Kidney tubule cell (primary cell): ENCODE results near the gene SIRT4.
A peak's percentile ranks its signal among the peaks of the same experiment; 100 is the strongest.
"Not testable (repeated sequence)": the region's sequence is repeated elsewhere in the genome, so short reads cannot be mapped to it uniquely, and the experiment has no call there.

Source experiments
- DNase-seq: peaks from one replicate; pipeline ENCODE4 v3.0.0-alpha.2; 2018; ENCODE audit warnings: low spot score

The SIRT4 gene

DNA sequence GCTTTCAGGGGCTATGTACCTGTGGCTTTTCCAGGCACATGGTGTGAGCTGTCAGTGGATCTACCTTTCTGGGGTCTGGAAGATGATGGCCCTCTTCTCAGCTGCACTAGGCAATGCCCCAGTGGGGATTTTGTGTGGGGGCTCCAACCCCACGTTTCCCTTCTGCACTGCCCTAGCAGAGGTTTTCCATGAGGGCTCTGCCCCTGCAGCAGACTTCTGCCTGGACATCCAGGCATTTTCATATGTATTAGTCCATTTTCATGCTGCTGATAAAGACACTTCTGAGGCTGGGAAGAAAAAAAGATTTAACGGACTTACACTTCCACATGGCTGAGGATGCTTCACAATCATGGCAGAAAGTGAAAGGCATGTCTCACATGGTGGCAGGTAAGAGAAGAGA, 34.3 kb downstream of the SIRT4 start:
- not testable (repeated sequence) for DNase-seq

DNA sequence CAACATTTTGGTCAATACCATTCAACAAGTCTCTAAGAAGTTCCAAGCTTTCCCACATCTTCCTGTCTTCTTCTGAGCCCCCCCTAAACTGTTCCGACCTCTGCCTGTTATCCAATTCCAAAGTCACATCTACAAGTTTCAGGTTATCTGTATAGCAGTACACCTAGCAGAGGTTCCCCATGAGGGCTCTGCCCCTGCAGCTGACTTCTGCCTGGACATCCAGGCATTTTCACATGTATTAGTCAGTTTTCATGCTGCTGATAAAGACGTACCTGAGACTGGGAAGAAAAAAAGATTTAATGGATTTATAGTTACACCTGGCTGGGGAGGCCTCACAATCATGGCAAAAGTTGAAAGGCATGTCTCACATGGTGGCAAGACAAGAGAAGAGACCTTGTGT, 35.6 kb downstream of the SIRT4 start:
- no peak for DNase-seq

DNA sequence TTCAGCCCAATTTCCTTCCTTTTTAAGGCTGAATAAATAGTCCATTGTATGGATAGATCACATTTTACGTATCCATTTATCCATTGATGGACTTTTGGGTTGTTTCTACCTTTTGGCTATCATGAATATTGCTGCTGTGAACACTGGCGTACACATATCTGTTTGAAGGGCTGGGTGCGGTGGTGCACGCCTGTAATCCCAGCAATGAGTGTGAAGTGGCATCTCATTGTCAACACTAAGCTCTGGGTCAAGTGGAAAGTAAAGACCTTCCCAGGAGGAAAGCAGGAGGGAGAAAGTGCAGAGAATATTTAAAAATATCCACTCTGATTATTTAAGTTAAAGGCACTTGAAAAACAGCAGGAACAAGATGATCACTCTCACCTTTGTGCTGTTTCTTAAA, 37.1 kb downstream of the SIRT4 start:
- DNase-seq: no peak

DNA sequence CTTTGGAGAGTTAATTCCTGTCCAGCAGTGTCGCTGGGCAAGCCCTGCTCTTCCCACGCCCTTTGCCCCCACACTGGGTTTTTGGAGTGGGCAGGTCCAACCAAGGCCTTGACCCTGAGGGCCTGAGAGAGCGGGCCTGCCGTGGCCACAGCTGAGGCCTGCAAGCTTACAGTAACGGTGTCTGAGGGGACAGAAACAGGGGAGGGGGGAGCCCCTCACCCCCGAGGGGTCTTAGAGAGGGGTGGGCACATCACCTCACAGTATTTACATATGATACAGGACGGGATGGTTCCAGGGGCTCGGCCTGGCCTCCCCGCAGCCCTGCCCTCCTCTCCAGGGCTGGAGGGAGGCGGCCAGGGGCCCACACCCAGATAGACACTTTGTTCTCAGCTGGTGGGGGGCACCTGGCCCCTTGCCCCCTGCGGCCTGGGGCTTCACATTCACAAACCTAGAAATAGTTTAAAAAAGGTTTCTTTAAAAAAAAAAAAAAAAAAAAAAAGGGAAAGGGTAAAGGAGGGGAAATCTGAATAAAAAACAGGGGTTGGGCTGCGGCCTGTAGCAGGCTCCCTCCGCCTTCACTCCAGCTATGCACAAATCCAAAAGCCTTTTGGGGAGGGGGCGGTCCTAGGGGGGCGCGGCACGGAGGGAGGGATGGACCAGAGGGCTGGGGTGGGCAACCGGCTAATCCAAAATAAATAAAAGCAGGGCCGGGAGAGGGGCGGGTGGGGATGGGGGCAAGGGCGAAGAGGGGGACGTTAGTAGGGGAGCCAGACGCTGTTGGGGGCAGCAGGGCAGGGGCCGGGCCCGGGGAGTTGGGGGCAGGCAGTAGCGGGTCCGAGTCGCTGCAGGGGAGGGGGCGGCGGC, 40.3 kb downstream of the SIRT4 start:
- DNase-seq: no peak

DNA sequence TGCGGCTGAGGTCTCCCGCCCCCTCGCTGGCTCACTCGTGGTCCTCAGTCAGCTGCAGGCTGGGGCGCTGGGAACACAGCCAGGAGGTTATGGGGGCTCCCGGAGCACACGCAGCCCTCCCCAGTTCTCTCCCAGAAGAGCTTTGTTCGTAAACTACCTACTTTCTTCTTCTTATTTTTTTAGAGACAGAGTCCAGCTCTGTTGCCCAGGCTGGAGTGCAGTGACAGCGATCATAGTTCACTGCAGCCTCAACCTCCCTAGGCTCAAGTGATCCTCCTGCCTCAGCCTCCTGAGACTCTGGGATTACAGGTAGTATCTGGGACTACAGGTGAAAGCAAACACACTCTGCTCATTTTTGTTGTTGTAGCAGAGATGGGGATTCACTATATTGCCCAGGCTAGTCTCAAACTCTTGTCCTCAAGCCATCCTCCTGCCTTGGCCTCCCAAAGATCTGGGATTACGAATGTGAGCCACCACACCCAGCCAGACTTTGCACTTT, 41.0 kb downstream of the SIRT4 start:
- DNase-seq: no peak

DNA sequence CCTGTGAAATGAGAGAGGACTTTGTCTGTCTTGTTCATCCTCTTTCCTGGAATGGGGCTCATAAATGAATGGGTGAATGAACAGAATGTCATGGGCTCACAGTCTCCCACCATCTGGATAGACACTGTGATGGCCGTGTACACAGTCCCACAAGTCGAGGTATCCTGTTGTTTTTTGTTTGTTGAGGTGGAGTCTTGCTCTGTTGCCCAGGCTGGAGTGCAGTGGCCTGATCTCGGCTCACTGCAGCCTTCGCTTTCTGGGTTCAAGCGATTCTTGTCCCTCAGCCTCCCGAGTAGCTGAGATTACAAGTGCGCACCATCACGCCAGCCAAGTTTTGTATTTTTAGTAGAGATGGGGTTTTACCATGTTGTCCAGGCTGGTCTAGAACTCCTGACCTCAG, 41.6 kb downstream of the SIRT4 start:
- no peak for DNase-seq

DNA sequence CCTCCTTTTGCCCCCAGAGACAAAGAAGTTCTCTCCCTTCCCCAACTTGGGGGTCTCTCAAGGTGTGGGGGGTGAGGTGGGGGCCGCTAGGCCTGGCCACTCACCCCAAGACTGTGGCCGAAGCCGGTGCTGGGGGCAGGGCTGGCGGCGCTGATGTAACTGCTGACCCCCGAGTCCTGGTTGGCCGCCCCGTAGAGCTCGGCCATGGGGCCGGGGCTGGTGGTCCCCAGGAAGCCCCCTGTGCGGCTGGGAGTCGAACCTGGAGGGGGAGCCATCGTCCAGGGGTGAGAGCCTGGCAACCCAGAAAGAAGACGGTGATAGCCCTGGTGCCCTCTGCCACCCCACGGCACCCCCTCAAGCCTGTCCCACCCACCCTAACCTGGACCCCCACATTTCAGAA, 43.9 kb downstream of the SIRT4 start:
- no peak for DNase-seq

DNA sequence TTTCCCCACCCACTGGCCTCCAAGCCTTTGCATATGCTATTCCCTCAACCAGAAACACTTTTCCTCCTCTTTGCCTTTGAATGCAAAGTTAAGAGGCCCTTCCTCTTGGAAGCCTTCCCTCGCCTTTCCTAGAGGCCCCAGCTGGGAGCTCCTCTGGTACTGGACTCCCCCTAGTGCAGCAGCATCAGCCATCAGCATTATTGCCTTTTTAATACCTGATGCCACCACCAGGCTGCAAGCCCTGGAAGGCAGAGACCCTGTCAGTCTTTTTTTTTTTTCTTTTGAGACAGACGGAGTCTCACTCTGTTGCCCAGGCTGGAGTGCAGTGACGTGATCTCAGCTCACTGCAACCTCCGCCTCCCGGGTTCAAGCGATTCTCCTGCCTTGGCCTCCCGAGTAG, 44.6 kb downstream of the SIRT4 start:
- no peak for DNase-seq

DNA sequence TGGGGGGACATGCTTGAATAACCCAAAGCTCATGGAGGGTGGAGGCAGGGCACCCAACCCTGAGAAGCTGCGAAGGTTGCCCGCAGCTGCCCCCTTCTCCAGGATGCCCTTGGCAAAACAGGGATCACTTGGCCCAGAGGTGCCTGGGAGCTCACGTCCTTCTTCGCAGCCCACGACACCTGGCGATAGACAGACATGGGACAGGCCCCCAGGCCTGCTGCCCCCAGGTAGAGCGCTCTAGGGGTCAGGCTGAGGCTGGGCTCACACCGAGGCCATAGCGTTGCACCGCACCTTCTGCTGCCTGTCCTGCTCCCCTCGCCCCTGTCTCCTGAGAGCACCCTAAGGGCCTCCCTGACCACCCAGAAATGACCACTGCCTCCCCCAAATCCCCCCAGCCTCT, 45.6 kb downstream of the SIRT4 start:
- no peak for DNase-seq

DNA sequence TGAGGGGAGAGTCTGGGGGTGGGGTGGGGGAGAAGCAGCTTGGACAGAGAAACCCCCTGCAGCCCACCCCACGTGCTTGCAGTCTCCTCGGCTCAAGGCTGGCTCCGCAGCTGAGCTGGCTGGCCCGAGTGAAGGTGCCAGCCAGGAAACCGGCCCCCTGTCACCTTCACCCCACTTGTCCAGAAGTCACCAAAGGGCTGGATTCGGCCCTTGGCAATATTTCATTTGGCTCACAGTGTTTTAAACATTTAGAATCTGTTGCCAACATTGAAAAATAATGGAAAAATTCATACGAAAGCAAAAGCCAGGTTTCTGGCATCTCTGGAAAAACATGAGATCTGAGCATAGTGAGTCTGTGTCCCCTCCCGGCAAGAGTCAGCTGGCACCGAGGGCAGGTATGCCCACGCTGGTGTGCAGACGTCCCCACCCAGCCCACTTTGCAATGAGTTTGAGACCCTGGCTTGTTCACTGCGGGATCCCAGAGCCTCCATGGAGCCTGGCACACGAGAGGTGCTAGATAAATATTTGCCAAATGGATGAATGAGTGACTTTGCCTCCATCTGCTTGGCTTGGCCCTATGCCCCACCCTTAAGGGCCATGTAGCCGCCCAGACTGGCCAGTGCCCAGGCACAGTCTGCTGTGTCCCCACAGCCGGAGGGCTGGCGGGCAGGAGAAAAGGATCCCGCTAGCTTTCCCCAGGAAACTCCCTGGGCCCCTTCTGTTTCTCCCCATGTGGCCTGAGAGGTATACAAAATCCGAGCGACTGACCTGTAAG, 48.6 kb downstream of the SIRT4 start:
- DNase-seq: no peak

DNA sequence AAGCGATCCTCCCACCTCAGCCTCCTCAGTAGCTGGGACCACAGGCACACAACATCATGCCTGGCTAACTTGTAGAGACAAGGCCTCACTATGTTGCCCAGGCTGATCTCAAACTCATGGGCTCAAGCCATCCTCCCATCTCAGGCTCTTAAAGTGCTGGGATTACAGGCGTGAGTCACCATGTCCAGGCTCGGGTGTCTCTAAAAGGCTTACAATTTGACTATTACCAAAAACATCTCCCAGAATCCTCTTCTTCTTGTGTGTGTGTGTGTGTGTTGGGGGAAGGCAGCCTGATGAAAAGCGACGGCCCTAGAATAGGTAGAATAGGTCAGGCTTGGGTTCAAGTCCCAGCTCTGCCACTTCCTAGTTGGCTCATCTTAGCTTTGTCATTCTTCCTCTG, 50.0 kb downstream of the SIRT4 start:
- DNase-seq: peak; percentile 46

DNA sequence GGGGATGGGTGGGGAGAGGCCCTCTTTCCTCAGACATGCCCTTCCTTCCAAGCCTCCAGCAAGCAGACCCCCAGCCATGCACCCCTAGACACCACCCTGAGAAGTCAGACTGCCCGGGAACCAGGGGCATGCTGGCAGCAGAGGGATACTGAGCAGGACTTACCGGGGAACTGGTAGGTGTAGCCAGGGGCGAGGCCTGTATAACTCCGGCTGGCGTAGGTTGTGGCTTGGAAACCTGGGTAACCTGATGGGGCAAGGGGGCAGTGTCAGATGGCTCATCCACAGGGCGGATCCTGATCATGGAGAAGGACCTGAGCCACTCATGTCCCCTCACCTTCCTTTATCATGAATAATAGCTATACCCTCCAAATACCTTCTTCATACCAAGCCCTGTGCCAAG, 51.0 kb downstream of the SIRT4 start:
- no peak for DNase-seq

DNA sequence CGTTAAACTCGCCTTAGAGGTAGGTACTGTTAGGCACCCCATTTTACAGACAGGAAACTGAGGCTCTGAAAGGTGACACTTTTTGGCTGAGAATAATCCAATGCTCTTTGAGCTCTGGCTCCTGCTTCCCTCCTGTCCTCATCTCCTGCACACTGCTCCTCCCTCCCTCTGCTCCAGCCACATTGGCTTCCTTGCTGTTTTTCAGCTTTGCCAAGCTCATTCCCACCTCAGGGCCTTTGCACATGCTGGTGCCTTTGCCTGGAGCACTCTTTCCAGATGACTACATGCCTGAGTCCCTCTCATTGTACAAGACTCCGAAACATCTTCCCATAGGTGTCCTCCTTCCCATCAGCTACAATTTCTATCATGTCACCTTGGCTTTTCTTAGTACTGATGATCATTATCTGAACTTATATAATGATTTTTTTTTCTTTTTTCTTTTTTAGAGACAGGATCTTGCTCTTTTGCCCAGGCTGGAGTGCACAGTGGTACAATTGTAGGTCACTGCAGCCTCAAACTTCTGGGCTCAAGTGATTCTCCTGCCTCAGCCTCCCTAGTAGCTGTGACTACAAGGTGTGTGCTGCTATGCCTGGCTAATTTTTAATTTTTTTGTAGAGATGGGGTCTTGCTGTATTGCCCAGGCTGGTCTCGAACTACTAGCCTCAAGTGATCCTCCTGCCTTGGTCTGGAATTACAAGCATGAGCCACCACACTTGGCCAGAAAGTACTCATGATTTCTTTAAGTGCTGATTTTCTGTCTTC, 51.6 kb downstream of the SIRT4 start:
- DNase-seq: no peak

DNA sequence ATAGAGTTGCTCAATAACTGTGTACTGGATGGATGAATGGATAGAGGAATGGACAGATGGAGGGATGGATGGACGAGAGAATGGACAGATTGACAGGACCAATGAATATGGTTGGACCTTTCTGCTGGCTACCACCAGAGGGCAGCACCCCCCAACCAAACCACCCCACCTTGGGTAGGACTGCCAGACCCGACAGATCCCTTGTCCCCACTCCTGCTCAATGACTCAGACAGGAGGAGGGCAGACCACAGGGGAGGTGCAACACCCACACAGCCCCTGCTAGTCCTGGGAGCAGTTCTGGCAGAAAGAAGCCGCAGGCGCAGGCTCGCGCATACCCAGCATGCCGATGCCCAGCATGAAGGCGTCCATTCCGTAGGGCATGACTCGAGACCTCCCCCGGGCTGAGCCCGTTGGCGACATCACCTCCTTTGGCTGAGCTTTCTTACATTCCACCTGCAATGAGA, 54.5 kb downstream of the SIRT4 start:
- peak; percentile 98 for DNase-seq

DNA sequence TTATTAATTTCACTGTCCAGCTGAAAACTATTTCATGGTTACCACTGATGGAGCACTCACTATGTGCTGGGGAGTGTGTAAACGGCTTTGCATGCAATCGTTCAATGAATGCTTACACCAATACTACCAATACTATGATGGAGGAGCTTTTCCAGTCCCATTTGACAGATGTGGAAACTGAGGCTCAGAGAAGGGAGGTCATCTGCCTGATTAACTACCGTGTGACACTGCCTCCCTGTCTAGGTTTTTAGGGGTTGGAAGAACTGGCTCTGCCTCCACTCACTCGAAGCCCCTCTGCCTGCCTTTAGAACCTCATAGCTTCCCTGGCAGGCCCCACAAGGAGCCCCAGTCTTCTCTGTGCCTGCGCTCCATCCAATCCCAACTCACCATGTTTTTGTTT, 55.0 kb downstream of the SIRT4 start:
- no peak for DNase-seq

DNA sequence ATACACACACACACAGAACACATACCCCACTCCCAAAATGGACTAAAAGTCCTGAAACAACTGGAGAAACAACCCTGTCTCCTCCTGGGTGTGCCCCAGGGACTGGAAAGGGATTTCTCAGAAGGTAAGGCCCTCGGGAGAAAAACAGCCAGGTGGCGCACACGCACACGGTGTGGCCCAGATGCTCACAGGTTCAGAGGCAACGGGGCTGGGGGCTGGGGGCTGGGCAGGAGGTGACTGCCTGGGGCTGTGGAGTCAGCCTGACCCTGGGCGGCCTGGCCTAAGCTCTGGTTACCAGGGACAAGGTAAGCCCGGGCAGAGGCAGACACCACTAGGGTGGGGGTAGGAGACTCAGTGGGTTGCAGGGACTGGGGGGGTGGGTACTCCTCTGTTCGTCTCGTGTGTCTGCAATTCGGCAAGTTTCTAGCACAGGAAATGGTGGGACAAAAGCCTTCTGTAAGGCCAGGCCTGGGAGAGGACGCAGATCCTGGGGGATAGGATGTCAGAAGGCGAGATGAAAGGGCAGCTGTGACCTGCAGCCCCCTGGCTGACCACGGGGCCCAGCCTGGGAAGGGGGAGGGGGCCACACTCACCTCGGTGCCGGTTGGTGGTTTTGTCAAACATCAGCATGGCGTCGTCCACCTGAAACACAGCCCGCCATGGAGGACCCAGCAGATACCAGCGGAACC, 56.4 kb downstream of the SIRT4 start:
- DNase-seq: no peak

DNA sequence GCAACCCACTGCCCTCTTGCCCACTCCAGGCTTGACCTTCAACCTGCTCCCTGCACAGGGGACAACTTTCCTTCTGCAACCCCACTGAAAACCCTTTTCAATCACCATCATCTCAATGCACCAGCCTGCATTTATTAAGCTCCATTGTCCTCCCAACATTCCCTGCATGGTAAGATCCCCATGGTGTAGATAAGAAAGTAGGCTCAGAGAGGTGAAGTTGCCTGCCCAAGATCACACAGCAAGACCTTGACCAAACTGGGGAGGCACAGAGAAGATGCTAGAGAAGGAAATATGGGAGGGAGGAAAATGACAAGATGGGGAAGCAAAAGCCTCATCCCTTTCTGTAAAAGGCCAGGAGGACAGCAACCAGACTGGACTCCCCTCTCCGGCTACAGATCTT, 57.0 kb downstream of the SIRT4 start:
- DNase-seq: no peak

DNA sequence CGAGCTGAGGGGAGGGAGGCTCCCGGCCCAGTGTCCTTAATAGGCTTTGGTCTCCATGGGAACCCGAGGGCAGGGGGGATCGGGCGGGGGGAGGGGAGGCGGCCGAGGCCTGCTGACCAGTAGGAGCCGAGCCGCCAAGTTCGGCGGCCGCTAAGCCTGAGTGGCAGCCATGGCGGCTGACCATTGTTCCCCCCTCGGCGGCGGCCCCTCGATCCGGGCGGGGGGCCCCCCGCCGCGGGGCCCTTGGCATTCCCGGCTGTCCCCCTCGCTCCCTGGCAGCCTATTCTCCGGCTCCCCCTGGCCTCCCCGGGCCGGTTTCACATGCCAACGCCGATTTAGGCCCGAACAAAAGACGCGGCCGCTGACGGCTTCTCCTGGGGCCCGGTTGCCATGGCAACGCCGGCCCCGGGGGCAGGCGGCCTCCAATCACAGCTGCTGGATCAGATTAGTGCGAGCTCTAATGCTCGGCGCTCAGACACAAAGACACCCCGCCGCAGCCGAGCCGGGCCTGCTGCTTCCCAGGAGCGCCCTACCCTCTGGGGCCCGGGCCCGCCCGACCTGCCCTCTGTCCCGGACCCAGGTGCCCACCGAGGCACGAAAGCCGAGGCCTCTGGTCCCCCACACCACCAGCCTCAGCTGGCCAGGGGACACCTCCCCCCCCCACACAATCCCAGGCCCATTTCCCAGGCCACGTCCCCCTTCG, 59.5 kb downstream of the SIRT4 start:
- peak; percentile 54 for DNase-seq
